8988T (cell line): ENCODE results near the gene EDDM13.
A peak's percentile ranks its signal among the peaks of the same experiment; 100 is the strongest.
"Not testable (repeated sequence)": the region's sequence is repeated elsewhere in the genome, so short reads cannot be mapped to it uniquely, and the experiment has no call there.

Source experiments
- DNase-seq: peaks from one replicate; pipeline ENCODE4 v3.0.0; 2011

The EDDM13 gene, protein sequence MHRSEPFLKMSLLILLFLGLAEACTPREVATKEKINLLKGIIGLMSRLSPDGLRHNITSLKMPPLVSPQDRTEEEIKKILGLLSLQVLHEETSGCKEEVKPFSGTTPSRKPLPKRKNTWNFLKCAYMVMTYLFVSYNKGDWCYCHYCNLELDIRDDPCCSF

DNA sequence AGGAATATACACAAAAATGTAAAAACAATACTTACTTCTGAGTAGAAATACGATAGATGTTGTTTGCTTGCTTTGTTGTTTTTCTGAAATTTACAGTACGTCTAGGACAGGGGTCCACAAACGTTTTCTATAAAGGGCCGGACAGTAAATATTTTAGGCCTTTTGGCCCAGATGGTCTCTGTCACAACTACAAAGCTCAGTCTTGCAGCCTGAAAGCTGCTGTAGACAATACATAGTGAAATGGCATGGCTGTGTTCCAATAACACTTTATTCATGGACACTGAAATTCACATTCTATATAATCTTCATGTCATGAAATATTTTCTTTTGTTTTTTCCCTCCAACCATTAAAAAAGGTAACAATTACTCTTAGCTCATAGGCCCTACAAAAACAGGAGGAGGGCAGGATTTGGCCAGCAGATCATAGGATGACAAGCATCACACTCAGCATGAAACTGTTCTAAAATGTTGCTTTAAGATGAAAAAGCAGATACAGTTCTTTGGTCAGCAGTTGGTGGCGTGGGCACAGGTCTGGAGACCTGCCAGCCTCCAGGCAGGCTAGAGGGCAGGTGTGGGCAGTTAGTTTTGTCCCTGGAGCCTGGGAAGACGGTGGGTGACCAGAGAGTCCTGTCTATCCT, at the start of gene EDDM13:
Gene EDDM13, plus strand, starts transcription at position 588 of the 638 bp plus-strand sequence. CDS start 87 bp downstream, outside the sequence.
- DNase-seq: no peak

DNA sequence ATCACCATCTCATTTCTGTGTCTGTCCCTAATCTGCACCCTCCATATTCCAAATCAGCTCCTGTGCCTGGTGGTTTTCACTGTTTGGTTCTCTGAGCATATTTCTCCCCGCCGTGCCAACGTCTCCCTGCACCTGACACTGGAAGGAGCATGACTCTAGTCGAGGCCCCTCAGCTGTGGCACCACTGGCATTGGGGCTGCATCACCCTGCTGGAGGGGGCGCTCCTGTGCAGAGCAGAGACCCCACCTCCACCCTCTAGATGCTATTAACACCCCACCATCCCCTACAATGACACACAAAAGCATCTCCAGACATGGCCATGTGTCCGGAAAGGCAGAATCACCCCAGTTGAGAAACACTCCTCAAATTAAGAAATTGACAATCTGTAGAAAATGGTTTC, 49.6 kb upstream of the EDDM13 start:
- no peak for DNase-seq

DNA sequence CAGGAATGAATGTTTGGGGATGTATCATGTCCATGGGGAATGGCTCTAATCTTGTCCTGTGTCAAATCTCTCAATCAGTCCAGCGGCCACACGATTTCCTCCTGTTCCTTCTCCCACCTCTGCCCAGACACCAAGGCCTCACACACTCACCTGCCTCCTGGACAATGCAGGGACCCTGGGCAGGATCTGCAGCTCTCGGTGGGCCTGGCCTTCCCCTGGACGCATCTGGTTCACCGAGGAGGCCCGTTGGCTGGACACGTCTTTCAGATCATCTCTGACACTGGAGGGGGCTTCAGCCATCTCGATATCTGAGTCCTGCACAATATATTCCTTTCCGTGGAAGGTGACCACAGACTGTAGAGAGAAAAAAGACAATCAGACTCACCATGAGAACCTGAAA, 49.1 kb upstream of the EDDM13 start:
- DNase-seq: no peak

DNA sequence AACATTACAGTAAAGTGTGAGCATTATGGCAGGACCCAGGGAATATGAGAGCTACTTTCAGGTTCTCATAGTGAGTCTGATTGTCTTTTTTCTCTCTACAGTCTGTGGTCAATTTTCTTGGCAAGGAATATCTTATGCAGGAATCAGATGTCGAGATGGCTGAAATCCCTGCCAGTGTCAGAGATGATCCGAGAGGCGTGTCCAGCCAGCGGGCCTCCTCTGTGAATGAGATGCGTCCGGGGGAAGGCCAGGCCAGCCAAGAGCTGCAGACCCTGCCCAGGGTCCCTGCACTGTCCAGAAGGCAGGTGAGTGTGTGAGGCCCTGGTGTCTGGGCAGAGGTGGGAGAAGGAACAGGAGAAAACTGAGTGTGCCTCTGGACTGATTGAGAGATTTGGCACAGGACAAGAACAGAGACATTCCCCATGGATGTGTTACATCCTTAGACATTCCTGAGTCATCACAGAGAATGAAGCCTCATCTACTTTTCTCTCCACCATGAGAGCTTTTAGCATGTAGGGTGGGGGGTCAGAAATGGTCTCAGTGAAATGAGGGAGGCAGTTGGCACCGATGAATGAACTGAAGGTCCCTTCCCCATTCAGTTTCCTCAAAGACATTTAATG, 27.3 kb upstream of the EDDM13 start:
- DNase-seq: peak; percentile 41

DNA sequence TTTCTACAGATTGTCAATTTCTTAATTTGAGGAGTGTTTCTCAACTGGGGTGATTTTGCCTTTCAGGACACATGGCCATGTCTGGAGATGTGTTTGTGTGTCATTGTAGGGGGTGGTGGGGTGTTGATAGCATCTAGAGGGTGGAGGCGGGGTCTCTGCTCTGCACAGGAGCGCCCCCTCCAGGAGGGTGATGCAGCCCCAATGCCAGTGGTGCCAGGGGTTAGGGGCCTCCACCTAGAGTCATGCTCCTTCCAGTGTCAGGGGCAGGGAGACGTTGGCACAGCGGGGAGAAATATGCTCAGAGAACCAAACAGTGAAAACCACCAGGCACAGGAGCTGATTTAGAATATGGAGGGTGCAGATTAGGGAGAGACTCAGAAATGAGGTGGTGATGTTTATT, 26.8 kb upstream of the EDDM13 start:
- not testable (repeated sequence) for DNase-seq

DNA sequence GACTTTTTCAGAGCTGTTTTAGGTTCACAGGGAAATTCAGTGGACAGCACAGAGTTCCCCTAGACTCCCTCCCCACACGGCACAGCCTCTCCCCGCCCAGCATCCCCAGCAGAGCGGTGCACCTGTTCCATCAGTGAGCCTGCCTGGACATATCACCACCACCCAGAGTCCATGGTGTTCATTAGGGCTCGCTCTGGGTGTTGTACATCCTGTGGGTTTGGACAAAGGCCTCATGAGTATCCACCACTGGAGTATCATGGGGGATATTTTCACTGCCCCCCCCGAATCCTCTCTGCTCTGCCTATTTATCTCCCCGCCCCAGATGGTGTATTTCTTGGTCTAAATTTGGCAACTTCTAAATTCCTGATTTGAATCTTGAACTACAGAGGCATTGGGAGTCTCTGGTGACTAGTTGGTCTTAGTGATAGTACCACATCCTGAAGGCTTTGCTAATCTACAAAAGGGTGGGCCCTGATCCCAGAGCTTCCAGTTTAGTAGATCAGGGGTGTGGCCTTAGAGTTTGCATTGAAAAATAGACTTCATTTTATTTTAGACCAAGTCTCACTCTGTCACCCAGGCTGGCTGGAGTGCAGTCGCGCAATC, 23.7 kb upstream of the EDDM13 start:
- not testable (repeated sequence) for DNase-seq

DNA sequence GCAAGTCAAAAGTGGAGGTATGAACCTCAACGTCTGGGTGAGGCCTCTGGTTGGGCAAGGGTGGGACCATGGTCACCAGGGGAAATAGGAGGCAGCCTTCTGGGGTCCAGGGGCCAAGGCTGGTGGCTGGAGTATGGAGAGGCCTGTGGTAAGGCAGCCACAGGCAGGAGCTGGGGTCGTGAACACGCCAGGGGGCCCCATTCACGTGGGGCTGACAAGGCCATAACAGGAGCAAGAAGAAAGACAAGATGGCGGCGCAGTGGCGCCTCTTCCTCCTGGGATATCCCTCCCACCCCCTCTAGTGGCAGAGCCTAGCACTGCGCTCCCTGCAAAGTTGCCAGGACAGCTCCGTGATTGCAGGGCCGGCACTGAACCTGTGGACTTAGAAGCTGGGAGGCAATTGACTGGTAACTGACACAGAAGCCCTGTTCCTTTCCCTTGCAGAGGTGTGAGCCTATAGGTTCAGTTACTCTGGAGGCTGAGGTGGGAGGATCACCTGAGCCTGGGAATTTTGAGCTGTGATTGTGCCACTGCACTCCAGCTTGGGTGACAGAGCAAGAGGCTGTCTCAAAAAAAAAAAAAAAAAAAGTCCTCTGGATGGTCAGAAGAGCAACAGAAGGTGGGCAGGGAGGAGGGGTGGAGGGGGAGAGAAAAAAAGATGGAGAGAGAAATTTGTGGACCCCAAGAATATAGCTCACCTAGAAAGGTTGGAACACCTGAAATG, 19.7 kb upstream of the EDDM13 start:
- peak; percentile 51 for DNase-seq

DNA sequence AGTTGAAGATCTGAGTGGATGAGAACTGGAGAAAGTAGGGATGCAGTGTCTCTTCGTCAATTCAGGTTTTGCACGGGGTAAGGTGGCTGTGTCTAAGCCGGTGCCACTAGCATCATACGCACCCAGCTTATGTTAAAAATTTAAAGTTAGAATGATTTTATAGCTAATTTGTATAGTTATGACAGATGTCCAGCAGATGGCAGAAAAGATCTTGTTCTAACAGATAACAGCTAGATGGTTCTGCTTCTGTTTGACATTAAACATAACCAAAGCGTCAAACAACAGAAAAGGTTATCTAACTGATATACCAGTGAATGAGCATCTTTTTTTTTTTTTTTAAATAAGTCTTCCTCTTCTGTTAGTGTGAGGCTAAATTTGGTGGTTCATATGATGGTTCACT, 18.8 kb upstream of the EDDM13 start:
- no peak for DNase-seq

DNA sequence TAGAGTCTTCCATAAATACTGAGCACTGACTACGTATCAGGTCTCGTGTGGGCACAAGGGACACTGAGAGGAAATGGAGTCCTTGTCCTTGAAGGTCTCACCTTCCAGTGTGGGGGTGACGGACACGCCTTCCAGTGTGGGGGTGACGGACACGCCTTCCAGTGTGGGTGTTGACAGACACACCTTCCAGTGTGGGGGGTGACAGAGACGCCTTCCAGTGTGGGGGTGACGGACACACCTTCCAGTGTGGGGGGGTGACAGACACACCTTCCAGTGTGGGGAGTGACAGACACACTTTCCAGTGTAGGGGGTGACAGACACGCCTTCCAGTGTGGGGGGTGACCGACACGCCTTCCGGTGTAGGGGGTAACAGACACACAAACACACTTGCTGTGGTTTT, 14.3 kb upstream of the EDDM13 start:
- DNase-seq: no peak

DNA sequence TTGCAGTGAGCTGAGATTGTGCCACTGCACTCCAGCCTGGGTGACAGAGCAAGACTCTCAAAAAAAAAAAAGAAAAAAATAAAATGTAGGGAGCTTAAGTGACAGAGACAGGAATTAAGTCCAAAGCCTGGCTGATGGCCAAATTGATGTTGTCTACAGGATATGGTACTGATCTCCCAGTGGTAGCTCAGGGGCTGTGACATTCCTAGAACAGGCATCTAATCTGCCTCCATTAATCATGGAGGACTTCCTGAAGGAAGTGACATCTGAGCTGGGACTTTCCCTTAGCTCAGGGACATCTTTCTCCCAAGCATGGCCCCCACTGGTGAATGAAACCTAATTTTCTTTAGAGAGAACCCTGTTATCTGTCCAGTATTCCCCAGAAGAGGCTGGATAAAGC, 11.4 kb upstream of the EDDM13 start:
- DNase-seq: no peak

DNA sequence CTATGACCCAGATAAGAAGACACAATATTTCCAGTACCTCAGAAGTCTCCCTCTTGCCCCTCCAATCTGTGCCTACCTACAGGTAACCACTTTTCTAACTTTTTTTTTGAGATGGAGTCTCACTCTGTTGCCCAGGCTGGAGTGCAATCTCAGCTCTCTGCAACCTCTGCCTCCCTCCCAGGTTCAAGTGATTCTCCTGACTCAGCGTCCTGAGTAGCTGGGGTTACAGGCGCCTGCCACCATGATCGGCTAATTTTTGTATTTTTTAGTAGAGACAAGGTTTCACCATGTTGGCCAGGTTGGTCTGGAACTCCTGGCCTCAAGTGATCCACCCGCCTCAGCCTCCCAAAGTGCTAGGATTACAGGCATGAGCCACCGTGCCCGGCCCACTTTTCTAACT, 10.6 kb upstream of the EDDM13 start:
- not testable (repeated sequence) for DNase-seq

DNA sequence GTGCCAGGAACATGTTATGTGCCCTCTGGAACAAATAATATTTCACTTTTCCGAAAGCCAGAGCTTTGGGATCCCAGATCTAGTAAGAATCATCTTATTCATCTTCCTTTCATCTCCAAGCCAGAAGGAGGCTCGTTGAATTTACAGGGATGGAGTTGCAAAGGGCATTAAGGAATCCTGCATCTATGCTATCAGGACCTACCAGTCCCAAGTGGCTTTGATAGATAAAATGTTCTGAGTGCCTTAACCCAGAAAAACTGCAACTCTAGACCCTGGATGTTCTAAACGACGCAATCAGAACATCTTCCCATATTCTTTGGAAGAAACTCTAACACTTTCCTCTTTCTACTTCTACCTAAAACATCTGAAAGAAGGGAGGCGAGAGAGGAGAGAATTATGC, 9.2 kb upstream of the EDDM13 start:
- no peak for DNase-seq

DNA sequence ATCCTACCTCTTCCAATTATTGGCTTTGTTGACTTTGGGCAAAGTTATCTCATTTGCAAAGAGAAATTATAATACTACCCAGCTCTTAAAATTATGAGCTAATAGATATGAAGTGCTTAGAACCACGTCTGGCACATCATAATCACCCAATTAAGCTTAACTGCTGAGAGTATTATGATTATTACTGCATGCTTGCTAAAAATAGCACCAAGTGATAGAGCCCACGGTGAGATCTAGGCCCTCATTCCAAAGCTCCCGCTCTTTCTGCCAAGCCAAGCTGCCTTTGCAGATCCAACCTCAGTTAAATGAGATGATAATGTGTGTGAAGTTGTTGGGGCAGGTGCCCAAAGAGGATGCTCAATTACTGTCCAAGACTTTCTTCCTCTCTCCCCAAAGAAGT, 6.5 kb upstream of the EDDM13 start:
- no peak for DNase-seq

DNA sequence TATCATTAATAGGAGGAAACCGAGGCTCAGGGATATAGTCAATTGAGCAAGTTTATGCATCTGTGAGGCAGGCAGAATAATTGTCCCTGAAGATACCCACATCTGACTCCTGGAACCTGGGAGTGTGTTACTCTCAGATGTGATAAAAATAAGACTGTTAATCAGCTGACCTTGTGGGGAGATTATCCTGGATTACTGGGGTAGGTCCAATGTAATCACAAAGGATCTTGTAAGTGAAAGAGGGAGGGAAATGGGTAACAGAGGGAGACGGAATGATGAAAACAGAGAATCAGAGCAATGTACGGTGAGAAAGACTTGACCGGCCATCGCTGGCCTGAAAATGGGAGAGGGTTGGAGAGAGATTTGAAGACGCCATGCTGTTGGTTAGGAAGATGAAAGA, 3.2 kb upstream of the EDDM13 start:
- DNase-seq: no peak

DNA sequence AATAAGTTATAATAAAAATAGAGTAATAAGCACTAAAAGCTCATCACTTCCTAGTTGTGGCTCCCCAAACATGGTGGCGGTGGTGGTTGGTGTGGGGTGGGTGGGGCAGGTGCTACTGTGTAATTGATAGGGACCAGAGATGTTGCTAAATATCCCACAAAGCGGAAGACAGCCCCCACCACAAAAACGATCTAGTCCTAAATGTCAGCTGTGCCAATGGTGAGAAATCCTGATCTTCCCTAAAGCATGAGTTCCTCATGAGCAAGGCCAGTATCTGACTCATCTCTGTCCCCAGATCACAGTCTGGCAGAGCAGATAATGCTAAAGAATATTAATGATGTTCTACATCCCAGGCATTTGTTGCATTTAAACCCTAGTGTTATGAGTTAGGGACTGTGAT, 1.9 kb upstream of the EDDM13 start:
- DNase-seq: no peak

DNA sequence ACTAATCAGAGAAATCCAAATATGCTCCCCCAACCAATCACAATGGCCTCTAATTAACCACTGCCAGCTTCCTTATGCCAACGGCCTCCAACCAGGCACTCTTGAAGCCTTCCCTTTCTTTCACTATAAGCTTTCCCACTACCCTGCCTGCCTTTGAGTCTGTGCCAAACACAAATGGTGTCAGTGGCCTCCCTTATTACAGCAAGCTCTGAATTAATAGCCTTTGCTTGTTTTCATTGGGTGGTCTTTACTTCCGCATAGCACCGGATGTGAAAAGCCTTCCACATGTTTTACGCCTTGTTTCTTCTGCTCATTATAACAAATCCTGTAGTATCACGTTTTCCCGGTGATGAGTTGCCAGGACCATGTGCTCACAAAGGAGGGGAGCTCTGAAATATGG, 1.4 kb upstream of the EDDM13 start:
- DNase-seq: no peak

DNA sequence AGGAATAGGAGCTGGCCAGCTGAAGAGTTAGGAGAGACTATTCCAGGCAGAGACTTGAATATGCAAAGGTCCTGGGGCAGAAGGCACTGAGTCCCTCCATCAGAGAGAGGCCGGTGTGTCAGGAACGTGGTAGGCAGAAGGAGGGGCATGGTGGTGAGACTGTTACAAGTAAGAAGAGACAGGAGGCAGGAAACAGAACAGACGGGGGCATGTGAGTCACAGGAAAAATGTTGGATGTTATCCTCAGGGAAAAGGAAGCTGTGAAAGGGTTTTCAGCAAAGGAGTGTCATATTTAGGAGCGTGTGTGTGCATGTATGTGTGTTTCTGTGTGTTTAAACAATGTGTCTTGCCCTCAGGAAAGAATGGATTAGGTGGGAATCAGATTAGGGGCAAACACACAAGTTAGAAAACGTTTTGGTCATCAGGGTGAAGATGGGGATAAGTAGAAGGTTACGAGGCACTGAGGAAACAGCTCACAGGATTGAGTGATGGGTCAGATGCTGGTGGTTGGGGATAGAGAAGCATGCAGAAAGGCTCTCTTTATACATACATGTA, 1.1 kb downstream of the EDDM13 start:
- DNase-seq: no peak

DNA sequence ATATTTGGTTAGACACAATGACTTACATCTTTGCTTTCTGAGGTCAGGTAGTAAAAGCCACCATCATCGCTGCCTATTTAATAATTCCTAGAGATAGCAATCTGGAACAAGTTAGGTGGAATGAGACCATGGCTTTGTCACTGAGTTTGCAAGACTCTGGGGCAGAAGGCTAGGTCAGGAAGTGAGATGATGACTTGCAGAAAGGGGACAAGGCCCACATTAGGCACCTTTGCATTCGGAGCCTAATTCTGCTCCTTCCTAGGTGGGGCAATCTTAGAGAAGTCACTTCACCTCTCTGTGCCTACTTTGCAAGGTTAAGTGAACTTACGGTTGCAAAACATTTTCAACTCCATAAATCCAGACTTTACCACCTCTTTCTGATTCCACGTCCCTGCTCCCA, 10.3 kb downstream of the EDDM13 start:
- DNase-seq: no peak

DNA sequence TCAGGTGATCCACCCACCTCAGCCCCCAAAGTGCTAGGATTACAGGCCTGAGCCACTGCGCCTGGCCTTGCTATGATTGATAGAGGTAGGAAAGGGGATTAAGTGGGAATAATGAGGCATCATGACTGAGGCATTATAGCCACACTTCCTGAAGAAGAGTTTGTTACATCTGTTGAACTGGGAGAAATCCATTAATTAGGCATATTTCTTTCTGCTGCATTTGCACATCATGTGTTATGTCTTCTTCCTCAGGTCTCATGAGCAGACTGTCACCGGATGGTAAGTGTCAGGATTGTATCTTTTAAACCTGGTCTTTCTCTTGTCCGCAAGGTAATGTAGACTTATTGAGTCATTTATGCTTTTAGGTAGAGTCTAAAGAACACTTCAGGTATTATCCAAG, 12.2 kb downstream of the EDDM13 start:
- DNase-seq: no peak

DNA sequence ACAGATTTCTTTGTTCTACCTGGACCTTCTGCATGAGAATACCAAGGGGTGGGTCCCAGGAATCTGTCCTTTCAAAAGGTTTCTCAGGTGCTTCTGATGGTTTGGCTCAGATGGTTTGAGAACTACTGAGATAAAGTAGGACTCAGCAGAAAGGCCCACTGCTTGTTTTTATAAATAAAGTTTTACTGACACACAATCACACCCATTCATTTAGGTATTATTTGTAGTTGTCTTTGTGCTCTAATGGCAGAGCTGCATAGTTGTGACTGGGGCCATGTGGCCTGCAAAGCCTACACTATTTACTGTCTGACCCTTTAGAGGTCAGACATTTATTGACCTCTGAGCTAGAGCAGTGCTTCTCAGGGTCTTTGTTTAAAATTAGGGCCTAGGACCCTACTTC, 17.6 kb downstream of the EDDM13 start:
- DNase-seq: no peak

DNA sequence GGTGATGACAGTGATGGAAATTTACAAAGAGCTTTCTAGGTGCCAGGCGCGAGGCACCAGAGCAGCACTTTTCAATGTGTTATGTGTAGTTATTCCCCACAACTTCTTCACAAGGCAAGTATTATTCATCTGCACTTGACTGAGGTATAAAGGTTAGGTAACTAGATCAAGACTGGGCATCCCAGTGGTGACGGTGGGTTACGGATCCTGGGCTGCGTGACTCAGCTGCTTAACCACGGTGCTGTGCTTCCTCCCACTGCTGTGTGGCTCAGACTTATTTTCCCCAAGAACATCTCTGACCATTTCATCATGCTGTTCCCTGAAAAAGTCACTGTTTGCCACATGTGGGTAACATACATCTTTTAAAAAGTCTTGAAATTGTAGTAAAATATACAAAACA, 19.3 kb downstream of the EDDM13 start:
- DNase-seq: no peak

DNA sequence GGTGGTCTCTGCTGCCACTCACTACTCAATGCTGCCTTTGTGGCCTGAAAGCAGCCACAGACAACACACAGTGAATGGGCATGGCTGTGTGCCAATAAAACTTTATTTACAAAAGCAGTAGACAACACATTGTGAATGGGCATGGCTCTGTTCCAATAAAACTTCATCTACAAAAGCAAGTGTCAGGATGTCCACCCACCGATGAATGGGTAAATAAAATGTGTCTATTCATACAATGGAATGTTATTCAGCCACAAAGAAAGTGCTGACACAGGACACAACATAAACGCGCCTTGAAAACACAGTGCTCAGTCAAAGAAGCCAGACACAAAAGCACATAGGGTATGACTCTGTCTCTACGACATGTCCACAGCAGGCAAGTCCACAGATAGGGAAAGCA, 22.0 kb downstream of the EDDM13 start:
- DNase-seq: no peak
